ENCODE results near the gene APOA1.

GRCh38 chr11:116827461-116827860 is 10.0 kb downstream of the APOA1 start:
- TF ChIP-seq ATF3 (IDR thresholded peaks at IDR 0.05; ENCODE audit: borderline replicate concordance, extremely low read depth, low read depth, low read length) (no peak), MYC (IDR thresholded peaks at IDR 0.05; ENCODE audit: insufficient read depth, insufficient read length, insufficient replicate concordance, low read length, severe bottlenecking) (no peak), NRF1 (conservative IDR thresholded peaks at IDR 0.05; ENCODE audit: low read depth, low read length) (no peak), CHD4 (IDR thresholded peaks at IDR 0.05) (no peak), CTCF (IDR thresholded peaks at IDR 0.05 in 2 of 3, conservative IDR thresholded peaks at IDR 0.05 in 1 of 3; ENCODE audit: control insufficient read depth in 2 of 3, extremely low read depth in 1 of 3, insufficient read depth in 1 of 3, low read depth in 3 of 3, low read length in 3 of 3) (no peak)
